Effector memory CD4-positive, alpha-beta T cell (primary cell): ENCODE data around the gene NXT1.
A peak's percentile ranks its signal among the peaks of the same experiment; 100 is the strongest.
"Not testable (repeated sequence)": the region's sequence is repeated elsewhere in the genome, so short reads cannot be mapped to it uniquely, and the experiment has no call there.

ENCODE experiments used
- DNase-seq, 3 donors: peaks; one replicate each; pipeline ENCODE4 v3.0.0-alpha.2; 2020
- H3K27ac ChIP-seq: 2 replicates; pipeline ENCODE4 v1.7.0; 2013; ENCODE audit warnings: mild to moderate bottlenecking, low read length, moderate library complexity; ENCODE audit not compliant: insufficient read depth, poor library complexity, severe bottlenecking
- H3K27me3 ChIP-seq: replicated peaks from 2 replicates; pipeline ENCODE4 v1.7.0; 2013; ENCODE audit warnings: mild to moderate bottlenecking, low read length; ENCODE audit not compliant: insufficient read depth, control insufficient read depth, poor library complexity, severe bottlenecking
- H3K36me3 ChIP-seq: 2 replicates; pipeline ENCODE4 v1.7.0; 2013; ENCODE audit warnings: mild to moderate bottlenecking, low read length, moderate library complexity; ENCODE audit not compliant: control insufficient read depth, insufficient read depth
- H3K4me1 ChIP-seq: 2 replicates; pipeline ENCODE4 v1.7.0; 2013; ENCODE audit warnings: low read length, mild to moderate bottlenecking; ENCODE audit not compliant: control insufficient read depth, insufficient read depth, poor library complexity, severe bottlenecking
- H3K4me3 ChIP-seq: 2 replicates; pipeline ENCODE4 v1.7.0; 2013; ENCODE audit warnings: low read length, low read depth, mild to moderate bottlenecking; ENCODE audit not compliant: insufficient read depth, poor library complexity, severe bottlenecking
- H3K9me3 ChIP-seq: 2 replicates; pipeline ENCODE4 v1.7.0; 2013; ENCODE audit warnings: mild to moderate bottlenecking, low read length, moderate library complexity; ENCODE audit not compliant: control insufficient read depth
- total RNA-seq, 3 donors: gene quantifications; one replicate each; lab custom pipeline; 2026; lab: John Stamatoyannopoulos, UW

NXT1 gene
- total RNA-seq, result 44.5 to 89.7 (median 54.8) reads per million in 3 donors

DNA sequence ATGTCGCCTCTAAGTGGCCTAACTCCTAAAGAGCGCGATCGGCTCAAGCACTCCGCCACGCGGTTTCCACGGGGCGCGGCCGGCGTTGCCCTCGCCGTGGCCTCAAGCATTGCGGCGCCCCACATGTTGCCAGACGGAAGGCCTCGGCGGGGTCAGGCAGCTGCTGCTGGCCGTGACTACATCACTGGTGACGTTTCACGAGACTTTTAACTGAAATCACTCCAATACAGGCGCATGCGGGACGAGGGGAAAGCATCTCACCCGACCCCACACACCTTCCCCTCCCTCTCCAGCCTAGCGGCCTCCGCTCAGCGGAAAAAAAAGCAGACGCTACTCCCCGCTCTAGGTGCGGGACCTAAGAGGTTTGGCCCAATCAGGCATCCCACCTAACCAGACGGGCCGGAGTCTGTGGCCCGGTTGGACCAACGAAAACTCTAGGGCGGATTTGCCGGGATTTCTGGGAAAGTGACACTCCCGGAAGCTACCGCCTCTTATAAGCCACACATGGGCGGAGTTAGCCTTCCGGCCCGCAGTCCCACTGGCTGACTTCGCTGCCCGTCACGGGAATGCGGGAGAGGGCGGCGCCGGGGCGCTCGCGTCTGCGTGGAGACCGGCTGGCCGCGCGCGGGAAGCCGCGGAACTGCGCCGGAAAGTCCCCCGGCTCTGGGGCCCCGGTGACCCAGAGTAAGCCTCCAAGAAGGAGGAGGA, at the start of gene NXT1:
Gene NXT1, plus strand, starts transcription at position 596 of the 708 bp plus-strand sequence. CDS start 3,251 bp downstream, outside the sequence.
- peaks cover 21% of the 10 kb centered on the region for H3K4me1 ChIP-seq

DNA sequence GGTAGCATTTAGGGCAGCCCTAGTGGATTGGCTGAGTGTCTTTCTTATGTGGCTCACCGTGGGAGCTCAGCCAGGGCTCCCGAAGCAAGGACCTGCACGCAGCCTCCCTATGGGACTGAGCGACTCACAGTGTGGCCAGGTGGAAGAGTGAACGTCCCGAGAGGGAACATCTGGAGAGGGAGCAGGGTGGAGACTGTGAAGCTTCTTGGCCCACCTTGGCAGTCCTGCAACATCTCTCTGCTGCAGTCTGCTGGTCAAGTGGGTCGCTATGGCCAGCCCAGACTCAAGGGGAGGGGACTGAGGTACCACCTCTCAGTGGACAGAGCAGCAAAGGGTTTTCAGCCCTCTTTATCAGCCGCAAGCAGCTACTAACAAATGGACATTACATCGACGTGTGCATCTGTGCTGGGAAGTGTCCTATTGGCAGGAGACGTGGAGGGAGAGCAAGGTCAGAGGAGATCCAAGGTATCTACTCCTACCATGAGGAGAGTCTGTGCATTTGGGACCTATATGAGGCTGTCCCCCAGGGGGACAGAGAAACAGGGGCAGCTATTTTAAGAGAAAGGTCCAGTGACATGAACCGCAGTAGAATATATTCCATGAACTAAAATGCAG, 49.0 kb upstream of the NXT1 start:
- H3K27me3 ChIP-seq, result no peaks in the 10 kb centered on the region
- H3K27ac ChIP-seq, result no peak overlapping the region
- no peaks in the 10 kb centered on the region for H3K4me1 ChIP-seq

More for the DNA sequence above, at the start of gene NXT1:
- peaks cover 16% of the 10 kb centered on the region for H3K36me3 ChIP-seq
- H3K27ac ChIP-seq, result peak within 1 kb of the TSS; percentile 99
- peak within 1 kb of the TSS; percentile 70 for H3K4me3 ChIP-seq
- peak; percentile 92 to 94 (median 93) for DNase-seq
- no peaks in the 10 kb centered on the region for H3K9me3 ChIP-seq
- H3K27me3 ChIP-seq, result no peaks in the 10 kb centered on the region

DNA sequence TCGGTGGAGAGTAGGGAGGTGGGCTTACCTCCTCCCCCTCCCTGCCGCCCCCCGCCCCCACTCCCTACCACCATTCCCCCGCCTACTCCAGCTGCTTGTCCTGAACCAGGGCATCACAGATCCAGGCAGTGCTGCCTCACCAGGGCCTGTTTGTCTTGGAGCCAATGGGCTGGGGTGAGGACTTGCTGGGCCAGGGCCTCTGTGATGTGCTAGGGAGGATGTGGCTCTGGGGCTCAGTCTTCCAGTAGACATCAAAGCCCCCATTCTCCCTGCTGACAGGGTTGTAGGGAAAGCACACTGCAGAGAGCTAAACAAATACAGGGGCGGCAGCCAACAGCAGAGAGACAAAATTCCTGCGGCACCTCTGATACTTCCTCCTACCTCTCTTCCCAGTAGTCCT, 48.2 kb upstream of the NXT1 start:
- Histone ChIP-seq H3K4me3 (no peak overlapping the region), H3K27ac (no peak overlapping the region), H3K4me1 (no peaks in the 10 kb centered on the region), H3K27me3 (no peaks in the 10 kb centered on the region), H3K36me3 (no peaks in the 10 kb centered on the region), H3K9me3 (no peaks in the 10 kb centered on the region)
- DNase-seq, result no peak

More for the DNA sequence above, 49.0 kb upstream of the NXT1 start:
- no peaks in the 10 kb centered on the region for H3K36me3 ChIP-seq
- no peak overlapping the region for H3K4me3 ChIP-seq
- DNase-seq, result no peak
- no peaks in the 10 kb centered on the region for H3K9me3 ChIP-seq

DNA sequence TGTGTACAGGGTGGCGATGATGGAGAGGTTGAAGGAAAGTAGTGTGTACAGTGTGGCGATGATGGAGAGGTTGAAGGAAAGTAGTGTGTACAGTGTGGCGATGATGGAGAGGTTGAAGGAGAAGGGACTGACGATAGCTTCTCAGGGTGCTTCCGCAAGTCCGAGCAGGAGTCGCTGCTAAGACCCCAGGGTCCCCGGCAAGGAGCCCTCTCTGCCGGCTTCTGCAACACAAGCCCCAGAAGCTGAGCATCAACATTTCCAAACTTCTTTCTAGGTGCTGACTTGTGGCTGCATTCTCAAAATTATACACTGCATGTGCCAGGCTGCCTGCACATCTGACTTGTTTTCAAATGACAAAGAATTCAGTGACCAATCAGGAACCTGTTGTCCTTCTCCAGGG, 47.8 kb upstream of the NXT1 start:
- no peaks in the 10 kb centered on the region for H3K4me1 ChIP-seq

DNA sequence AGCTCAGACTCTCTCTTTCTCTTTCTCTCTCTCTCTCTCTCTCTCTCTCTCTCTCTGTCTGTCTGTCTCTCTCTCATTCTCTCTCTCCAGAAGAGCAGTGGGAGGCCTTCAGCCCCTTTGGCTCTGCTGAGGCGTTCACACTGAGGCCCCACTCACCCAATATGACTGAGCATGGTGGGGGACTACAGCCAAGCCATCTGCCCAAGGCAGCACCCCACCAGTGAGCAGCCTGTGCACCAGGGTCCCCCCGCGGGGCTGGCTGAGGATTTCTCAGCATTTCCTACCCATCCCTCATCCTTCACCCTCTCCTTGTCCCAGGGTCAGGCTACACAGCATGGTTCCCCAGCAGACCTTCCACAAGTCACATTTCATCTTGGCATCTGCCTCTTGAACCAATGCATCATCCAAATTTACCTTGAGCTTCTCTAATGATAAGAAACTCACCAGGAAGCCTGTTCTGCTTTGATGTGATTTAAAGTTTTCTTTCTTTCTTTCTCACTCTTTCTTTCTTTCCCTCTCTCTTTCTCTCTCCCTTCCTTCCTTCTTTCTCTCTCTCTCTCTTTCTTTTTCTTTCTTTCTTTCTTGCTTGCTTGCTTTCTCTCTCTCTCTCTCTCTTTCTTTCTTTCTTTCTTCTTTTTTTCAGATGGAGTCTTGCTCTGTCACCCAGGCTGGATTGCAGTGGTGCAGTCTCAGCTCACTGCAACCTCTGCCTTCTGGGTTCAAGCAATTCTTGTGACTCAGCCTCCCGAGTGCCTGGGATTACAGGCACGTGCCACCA, 47.1 kb upstream of the NXT1 start:
- Histone ChIP-seq H3K4me3 (no peak overlapping the region), H3K4me1 (no peaks in the 10 kb centered on the region), H3K36me3 (no peaks in the 10 kb centered on the region), H3K9me3 (no peaks in the 10 kb centered on the region), H3K27me3 (no peaks in the 10 kb centered on the region), H3K27ac (no peak overlapping the region)
- DNase-seq, result no peak

More for the DNA sequence above, 47.8 kb upstream of the NXT1 start:
- DNase-seq, result no peak
- H3K27me3 ChIP-seq, result no peaks in the 10 kb centered on the region
- H3K9me3 ChIP-seq, result no peaks in the 10 kb centered on the region
- no peaks in the 10 kb centered on the region for H3K36me3 ChIP-seq
- no peak overlapping the region for H3K27ac ChIP-seq
- no peak overlapping the region for H3K4me3 ChIP-seq

DNA sequence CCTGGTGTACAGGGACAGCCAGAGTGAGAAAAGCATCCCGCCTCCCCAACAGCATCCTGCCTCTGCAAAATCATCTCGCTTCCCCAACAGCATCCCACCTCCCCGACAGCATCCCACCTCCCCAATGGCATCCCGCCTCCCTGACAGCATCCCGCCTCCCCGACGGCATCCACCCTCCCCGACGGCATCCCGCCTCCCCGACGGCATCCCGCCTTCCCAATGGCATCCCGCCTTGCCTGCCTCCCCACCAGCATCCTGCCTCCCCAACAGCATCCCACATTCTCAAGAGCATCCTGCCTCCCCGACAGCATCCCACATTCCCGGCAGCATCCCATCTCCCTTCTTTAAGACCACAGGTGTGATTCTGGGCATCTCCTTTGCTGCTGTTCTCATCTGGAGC, 46.0 kb upstream of the NXT1 start:
- no peak overlapping the region for H3K27ac ChIP-seq
- no peaks in the 10 kb centered on the region for H3K9me3 ChIP-seq
- H3K4me3 ChIP-seq, result no peak overlapping the region
- H3K4me1 ChIP-seq, result no peaks in the 10 kb centered on the region
- no peak for DNase-seq
- no peaks in the 10 kb centered on the region for H3K27me3 ChIP-seq
- H3K36me3 ChIP-seq, result no peaks in the 10 kb centered on the region

DNA sequence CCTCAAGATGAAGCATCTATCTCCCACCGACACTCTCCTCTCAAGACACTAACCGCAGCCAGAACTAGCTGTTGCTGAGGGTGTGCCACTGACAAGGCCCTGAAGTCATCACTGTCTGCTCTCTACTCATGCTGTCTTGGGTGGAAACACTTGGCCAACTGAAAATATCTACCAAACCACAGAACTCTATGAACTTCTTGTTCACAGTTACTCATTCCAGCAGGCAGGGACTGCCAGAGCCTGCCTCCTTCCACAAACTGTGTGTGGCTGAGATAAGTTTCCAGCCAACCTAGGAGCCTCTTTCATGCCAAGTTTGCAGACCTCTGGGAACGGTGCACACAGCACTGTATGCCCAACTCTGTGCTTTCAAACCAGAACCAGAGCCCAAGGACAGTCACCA, 45.5 kb upstream of the NXT1 start:
- H3K4me1 ChIP-seq, result no peaks in the 10 kb centered on the region
- no peaks in the 10 kb centered on the region for H3K27me3 ChIP-seq
- no peak overlapping the region for H3K27ac ChIP-seq
- H3K9me3 ChIP-seq, result no peaks in the 10 kb centered on the region
- no peaks in the 10 kb centered on the region for H3K36me3 ChIP-seq
- DNase-seq, result no peak
- H3K4me3 ChIP-seq, result no peak overlapping the region

DNA sequence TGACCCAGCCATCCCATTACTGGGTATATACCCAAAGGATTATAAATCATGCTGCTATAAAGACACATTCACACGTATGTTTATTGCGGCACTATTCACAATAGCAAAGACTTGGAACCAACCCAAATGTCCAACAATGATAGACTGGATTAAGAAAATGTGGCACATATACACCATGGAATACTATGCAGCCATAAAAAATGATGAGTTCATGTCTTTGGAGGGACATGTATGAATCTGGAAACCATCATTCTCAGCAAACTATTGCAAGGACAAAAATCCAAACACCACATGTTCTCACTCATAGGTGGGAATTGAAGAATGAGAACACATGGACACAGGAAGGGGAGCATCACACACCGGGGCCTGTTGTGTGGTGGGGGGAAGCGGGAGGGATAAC, 43.2 kb upstream of the NXT1 start:
- H3K4me1 ChIP-seq, H3K27me3 ChIP-seq, DNase-seq, H3K36me3 ChIP-seq, H3K27ac ChIP-seq, H3K9me3 ChIP-seq, H3K4me3 ChIP-seq: not testable (repeated sequence)

DNA sequence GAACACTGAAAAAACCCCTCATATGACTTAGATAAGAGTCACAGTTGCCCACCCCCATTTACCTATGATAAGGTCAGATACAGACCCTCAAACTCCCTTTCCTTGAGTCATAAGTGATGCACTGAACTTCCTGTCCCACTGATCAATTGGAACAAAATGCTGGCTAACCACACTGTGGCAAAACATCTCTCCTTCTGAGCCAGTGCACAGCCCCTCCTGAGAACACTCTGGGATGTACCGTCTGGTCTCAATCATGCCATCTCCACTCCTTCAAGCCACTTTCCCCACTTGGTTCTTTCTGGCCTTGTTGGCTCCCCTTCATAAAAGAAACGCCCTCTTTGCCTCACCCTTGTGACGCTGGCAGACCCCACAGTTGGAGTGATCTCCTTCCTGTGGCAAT, 42.6 kb upstream of the NXT1 start:
- DNase-seq, result no peak
- Histone ChIP-seq H3K27me3 (no peaks in the 10 kb centered on the region), H3K27ac (no peak overlapping the region), H3K36me3 (no peaks in the 10 kb centered on the region), H3K9me3 (no peaks in the 10 kb centered on the region), H3K4me3 (no peak overlapping the region), H3K4me1 (no peaks in the 10 kb centered on the region)

DNA sequence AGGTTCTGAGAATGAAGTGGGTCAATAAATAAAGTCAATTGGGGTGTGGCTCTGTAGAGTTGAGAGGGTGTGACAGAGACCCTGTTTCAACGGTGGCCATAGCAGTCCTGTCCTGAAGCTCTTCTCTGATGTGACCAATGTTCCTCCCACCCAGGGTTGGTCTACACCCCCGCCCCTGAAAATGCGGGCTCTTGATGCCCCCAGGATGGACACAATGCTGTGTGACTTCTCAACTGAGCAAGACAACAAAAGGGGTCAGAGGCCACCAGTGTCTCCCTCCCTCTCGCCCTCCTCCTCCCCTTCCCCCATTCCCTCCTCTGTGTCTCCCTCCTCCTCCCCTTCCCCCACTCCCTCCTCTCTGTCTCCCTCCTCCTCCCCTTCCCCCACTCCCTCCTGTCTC, 41.7 kb upstream of the NXT1 start:
- Histone ChIP-seq H3K27ac (no peak overlapping the region), H3K9me3 (no peaks in the 10 kb centered on the region), H3K27me3 (no peaks in the 10 kb centered on the region), H3K4me3 (no peak overlapping the region), H3K36me3 (no peaks in the 10 kb centered on the region), H3K4me1 (no peaks in the 10 kb centered on the region)
- DNase-seq, result no peak
